ENCODE results near the gene LMF1.

GRCh38 chr16:845351-845745 is 125.4 kb downstream of the LMF1 start:
- TF ChIP-seq EP300 (IDR thresholded peaks at IDR 0.05): no peak
- no peak for TF ChIP-seq CTCF (IDR thresholded peaks at IDR 0.05)
- TF ChIP-seq POLR2A (IDR thresholded peaks at IDR 0.05): no peak
- TF ChIP-seq POLR2AphosphoS5 (IDR thresholded peaks at IDR 0.05): no peak
